IPS DF 4.7 (cell line): Measurements from ENCODE around the gene ACTR1A.
A peak's percentile ranks its signal among the peaks of the same experiment; 100 is the strongest.
"Not testable (repeated sequence)": the region's sequence is repeated elsewhere in the genome, so short reads cannot be mapped to it uniquely, and the experiment has no call there.

Source experiments
- DNase-seq: peaks from one replicate; pipeline ENCODE4 v3.0.0-alpha.2; 2013; ENCODE audit warnings: low spot score; ENCODE audit errors: extremely low read depth

ACTR1A gene

DNA sequence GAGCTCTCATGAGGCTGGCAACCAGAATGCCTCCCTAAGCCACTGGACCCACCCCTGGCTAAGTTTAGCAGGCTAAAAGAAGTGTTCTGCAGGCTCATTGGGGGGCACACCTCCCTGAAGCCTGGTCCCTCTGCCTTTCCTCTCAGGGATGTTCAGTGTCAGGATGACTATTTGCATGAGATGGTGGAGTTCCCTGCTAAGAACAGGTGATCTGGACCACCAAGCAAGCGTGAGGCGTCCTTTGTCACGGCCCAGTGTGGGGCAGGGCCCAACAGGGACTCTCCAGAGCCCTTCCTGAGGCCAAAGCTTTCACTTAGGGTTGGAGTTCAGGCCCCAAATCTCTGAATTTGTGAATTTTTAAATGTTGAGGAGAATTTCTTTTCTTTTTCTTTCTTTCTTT is 13.2 kb upstream of the ACTR1A start:
- DNase-seq: no peak

DNA sequence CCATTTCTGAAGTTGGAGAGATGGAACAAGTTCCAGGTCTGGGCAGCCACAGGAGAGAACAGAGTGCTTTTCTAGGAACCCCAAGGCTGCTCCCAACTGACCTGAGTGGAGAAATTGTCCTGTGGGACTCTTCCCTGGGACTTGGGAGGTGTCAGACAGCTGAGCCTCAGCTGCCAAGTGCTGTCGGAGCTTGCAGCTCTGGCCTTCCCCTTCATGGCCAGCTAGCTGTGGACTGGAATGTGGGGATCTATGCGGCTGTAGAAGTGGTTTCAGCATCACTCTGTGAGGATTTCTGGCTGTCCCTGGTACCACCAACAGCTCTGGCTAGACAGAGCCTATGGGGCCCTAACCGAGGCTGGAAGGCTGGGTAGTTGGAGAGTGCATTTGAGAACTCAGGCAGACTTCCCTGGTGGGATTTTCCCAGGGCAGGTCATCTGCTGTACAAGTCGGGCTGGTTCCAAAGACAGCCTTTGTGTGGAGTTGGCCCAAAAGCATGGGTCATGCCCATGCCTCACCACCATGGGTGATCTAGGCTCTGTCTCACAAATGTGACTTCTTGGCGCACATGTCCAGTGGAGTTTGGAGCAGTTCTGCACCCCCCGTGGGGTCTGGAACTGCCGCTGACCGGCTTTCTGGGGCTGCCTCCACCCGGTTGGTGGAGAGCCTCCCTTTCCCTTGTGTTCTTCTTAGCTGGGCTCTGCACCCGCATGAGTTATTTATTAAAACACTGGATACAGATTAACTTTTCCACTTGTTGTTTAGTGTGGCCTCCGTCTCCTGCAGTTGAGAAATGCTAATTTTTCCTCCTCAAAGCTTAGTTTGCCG is 12.2 kb upstream of the ACTR1A start:
- no peak for DNase-seq

DNA sequence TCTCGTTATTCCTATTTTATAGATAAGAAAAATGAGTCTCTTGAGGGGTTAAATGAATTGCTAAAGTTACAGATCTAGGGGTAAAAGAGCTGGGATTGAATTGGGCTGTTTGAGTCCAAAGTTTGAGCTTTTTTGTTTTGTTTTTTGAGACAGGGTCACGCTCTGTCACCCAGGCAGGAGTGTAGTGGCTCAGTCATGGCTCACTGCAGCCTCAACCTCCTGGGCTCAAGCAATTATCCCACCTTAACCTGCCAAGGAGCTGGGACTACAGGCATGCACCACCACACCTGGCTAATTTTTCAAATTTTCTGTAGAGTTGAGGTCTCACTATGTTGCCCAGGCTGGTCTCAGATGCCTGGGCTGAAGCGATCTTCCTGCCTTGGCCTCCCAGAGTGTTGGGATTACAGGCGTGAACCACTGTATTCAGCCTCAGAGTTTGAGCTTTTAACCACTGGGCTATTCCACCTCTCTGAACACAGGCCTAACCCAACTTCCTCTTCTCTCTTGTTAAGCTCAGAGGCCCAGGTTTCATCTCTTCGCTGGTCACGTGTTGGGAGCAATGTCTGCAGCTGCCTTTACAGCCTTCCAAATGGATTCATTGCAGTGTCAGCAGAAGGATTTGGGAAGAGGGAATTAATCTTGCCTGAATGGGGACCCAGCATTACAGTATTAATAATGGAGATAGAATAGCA is 9.2 kb upstream of the ACTR1A start:
- no peak for DNase-seq

DNA sequence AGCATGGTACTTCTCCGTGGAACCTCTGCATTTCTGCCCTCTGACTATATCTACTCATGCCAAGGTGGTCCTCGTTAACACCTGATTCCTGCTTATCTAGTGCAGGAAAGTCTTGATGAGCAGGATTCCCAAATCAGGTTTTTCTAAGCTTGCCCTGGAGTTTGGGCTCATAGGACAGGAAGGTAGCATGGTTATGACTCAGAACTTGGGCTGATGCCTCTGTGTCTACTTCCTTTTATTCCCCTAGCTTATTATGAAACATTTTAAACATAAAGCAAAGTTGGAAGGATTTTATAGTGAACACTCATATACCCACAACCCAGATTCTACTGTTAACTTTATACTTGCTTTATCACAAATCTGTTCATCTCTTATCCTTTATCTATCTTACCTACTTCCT is 6.9 kb upstream of the ACTR1A start:
- no peak for DNase-seq

GRCh38 chr10:102508506-102508905 is 6.0 kb upstream of the ACTR1A start:
- DNase-seq: no peak

GRCh38 chr10:102507521-102507920 is 5.0 kb upstream of the ACTR1A start:
- DNase-seq: no peak

- DNase-seq: no peak
Measured at GRCh38 chr10:102505462-102506115, 3.1 kb upstream of the ACTR1A start.

DNA sequence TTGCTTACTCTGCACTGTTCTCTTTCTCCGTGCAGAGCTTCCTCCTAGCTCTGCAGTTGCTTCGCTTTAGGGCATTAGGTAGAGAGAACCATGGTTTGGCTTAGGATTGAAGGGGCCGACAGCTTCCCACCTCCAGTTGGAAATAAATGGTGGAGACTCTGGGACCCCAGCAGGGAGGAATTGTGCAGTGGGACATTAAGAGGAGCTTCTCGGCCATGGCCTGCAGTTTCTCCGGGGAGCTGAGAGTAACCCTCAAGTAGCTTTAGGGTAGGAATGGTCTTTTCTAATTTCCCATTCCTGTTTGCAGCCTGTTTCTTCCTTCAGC is 2.4 kb upstream of the ACTR1A start:
- no peak for DNase-seq

GRCh38 chr10:102504179-102504975 is 1.9 kb upstream of the ACTR1A start:
- peak; percentile 38 for DNase-seq

DNA sequence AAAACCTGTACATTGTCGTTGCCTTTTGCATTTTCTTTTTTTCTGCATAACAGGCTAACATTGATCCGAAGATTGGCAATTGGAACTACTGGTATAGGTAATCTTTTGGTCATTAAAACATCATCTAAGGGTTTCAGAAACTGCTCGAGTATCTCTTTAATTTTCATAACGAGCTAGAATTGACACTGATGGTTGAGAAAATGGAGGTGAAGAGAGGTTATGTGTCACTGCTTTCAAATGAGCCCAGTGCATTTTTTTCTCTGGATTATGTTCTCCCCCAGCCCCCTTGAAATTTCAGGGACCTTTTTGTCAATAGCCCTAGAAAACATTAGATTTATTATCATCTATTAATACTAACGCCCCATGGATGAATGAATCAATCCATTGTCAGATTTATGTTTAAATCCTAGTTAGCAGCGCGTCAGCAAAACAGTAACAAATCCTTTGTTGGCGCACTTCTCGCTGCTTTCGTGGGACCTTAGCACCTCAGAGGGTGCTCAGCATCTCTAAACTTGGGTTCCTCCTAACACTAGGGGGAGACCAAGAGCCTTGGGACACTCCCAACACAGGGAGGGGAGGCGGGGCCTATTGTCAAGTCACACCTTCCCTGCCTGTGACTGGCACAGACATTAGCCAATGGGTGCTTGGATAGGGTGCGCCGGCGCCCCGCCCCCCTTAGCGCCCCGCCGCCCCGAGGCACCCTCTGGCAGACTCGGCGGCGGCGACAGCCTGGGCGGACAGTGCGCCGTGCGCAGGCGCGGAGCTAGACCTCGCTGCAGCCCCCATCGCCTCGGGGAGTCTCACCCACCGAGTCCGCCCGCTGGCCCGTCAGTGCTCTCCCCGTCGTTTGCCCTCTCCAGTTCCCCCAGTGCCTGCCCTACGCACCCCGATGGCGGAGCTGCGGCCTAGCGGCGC is 1.0 kb upstream of the ACTR1A start, which contains the start of gene SUFU:
Gene SUFU (plus strand): TSS at position 709 of the 915 bp plus-strand sequence. CDS start 181 bp downstream, at position 890.
- DNase-seq: peak; percentile 96

- peak; percentile 90 for DNase-seq
Measured at GRCh38 chr10:102502029-102502336, 529 bp downstream of the ACTR1A start.

GRCh38 chr10:102501201-102502028 is 1.1 kb downstream of the ACTR1A start:
- no peak for DNase-seq

GRCh38 chr10:102500686-102501085 is 1.8 kb downstream of the ACTR1A start:
- DNase-seq: not testable (repeated sequence)

- no peak for DNase-seq
Measured at GRCh38 chr10:102499356-102499755, 3.2 kb downstream of the ACTR1A start.

DNA sequence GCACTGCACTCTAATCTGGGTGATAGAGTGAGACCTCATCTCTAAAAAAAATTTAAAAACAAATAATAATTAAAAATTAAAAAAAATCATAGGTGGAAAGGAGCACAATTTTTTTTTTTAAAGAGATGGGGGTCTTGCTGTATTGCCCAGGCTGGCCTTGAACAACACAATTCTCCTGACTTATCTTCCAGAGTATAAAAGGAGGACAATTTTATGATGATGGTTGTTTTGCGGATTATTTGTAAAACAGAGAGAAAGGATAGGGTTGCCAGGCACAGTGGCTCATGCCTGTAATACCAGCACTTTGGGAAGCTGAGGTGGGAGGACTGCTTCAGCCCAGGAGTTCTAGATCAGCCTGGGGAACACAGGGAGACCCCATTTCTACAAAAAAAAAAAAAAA is 5.0 kb downstream of the ACTR1A start:
- DNase-seq: no peak

DNA sequence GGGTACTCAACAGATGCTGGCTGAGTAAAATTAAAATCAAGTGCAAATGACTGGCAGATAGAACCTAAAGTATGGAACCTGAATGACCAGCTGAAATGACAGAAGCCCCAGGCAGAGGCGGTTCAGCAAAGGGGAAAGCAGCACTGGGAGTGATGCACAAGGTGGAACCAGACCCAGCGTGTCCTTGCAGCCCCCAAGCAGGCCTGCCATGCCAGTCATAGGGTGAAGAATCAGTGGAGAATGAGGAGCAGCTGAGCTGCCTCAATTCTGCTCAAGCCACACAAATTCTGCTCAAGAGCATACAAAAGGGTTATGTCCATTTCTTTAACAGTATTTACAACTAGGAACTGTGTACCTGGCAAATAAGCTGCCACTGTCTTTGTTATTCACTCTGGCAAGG is 8.7 kb downstream of the ACTR1A start:
- no peak for DNase-seq

- no peak for DNase-seq
Measured at GRCh38 chr10:102492983-102493382, 9.5 kb downstream of the ACTR1A start.

DNA sequence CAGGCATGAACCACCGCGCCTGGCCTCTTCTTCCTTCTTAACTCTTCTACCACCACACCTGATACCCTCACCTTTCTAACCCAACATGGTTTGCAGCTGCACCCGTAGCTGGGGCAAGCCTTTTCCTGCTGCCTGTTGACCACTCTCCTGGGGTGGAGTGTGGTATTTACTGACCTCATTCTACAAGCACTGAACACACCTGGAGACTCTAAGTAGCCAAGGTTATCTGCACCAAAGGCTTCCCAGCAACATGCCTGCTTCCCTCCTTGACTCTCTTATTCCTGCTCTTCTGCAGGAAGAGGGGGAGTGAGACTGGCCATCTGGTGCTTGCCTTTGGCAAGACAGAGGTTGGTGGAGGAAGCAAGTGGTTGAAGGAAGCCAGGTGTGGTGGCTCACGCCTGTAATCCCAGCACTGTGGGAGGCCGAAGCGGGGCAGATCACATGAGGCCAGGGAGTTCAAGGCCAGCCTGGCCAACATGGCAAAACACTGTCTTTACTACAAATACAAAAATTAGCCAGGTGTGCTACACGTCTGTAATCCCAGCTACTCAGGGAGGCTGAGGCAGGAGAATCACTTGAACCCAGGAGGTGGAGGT is 10.1 kb downstream of the ACTR1A start:
- no peak for DNase-seq

DNA sequence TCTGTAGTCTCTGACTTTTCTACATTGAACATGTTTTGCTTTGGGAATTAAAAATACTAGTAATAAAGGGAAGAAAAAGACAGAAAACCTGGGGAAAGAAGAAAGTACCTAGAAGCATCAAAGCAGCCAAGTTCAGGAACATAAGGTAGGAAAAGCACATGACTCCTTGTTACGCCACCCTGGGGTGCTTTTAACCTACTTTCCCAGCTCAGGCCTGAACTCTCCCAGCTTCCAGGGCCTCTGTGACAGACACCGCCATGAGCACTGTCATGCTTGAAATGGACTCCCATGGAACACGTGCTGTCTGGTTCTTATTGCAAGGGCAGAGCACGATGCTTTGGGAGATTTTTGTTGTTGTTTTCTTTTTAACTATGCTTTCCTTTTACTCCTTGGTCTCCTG is 11.4 kb downstream of the ACTR1A start:
- DNase-seq: no peak
